Measurements from ENCODE around the gene POLR1G. TPM values are rescaled to one million over a fixed set of nuclear protein-coding genes. Genes with fewer than 3 reads are reported as not detected.

The POLR1G gene
- total and polyA plus RNA-seq, 9 of the 15 experiments (the other 6 are each of a cell fraction or from before 2014, with no cell fraction given) = 3.0 to 50.1 (median 27.4) TPM

DNA sequence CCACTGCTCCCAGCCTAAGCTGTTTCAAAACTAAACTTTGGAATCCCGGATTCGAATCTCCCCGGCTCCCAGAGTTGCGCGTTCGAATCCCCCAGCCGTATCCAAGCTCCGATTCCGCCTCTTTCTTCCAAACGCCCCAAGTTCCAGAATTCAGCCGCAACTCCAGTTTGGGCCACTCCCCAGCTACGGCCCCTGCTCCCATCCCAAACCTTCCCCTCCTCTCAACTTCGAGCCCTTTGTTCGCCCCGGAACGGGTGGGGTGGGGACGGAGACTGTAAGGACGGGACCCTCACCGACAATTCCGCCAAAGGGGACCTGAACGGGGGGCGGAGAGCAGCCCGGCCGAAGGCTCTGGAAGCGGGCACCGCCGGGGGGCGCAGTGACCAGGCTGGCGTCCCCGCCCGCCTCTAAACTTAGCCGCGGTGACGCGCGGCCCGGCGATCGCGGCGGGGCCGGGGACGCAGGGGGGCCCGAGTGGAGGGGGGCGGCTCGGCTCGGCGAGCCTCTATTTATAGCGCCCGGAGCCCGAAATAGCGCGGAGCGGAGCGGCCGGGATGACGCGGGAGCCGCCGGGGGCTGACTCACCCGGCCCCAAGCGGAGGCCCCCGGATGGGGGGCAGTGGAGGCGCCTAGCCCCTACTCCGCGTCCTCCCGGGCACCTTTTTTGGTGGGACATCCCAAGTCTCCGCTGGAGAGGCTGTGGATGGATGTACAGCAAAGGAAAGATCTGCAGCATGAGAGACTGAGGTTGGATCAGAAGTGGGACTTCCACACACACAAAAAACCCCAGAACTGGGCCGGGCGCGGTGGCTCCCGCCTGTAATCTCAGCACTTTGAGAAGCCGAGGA, 22.2 kb downstream of the POLR1G start (continued):
- TF ChIP-seq TOE1 (IDR thresholded peaks at IDR 0.05; ENCODE audit: borderline replicate concordance) = peak; percentile 58; the same call in 1 of the 2 replicates
- no peak for TF ChIP-seq TOE1 (CRISPR knock-in tag; IDR thresholded peaks at IDR 0.05; ENCODE audit: borderline replicate concordance, low read depth)
- no peak for TF ChIP-seq ATF1 (CRISPR knock-in tag; IDR thresholded peaks at IDR 0.05)
- TF ChIP-seq ATF1 (tag; IDR thresholded peaks at IDR 0.05) = peak; percentile 73
- peak; percentile 81 for TF ChIP-seq POLR2G (IDR thresholded peaks at IDR 0.05; ENCODE audit: low read depth, low read length)
- no peak for TF ChIP-seq NFE2 (IDR thresholded peaks at IDR 0.05; ENCODE audit: low read depth)
- no peak for TF ChIP-seq NCOR1 (IDR thresholded peaks at IDR 0.05)
- no peak for TF ChIP-seq GTF2E2 (tag; IDR thresholded peaks at IDR 0.05)
- TF ChIP-seq POLR2H (tag; IDR thresholded peaks at IDR 0.05; ENCODE audit: low read depth) = no peak
- peak; percentile 77 for TF ChIP-seq RBFOX2 (IDR thresholded peaks at IDR 0.05; ENCODE audit: low read depth, low read length)
- TF ChIP-seq CHD1 (IDR thresholded peaks at IDR 0.05; ENCODE audit: low read length) = peak; percentile 65
- TF ChIP-seq CGGBP1 (CRISPR knock-in tag; IDR thresholded peaks at IDR 0.05) = no peak
- 0 out of 2 replicates have a peak, but pooled peaks have one; percentile 53 for TF ChIP-seq MYNN (IDR thresholded peaks at IDR 0.05)
- TF ChIP-seq MYNN (CRISPR knock-in tag; IDR thresholded peaks at IDR 0.05) = no peak; the same call in 1 of the 2 replicates
- no peak for TF ChIP-seq ZNF184 (CRISPR knock-in tag; IDR thresholded peaks at IDR 0.05)
- TF ChIP-seq TEAD2 (tag; IDR thresholded peaks at IDR 0.05) = no peak
- no peak for TF ChIP-seq TAL1 (IDR thresholded peaks at IDR 0.05)
- no peak for TF ChIP-seq BACH1 (tag; IDR thresholded peaks at IDR 0.05)
- TF ChIP-seq XRCC4 (IDR thresholded peaks at IDR 0.05; ENCODE audit: extremely low read depth, insufficient read depth, insufficient read length) = no peak
- TF ChIP-seq ATF3 (IDR thresholded peaks at IDR 0.05) = peak; percentile 81
- peak; percentile 71; the same call in 1 of the 2 replicates for TF ChIP-seq ATF3 (CRISPR knock-in tag; conservative IDR thresholded peaks at IDR 0.05)
- peak; percentile 32; the same call in 1 of the 2 replicates for TF ChIP-seq CREB1 (IDR thresholded peaks at IDR 0.05)
- peak; percentile 55; the same call in 1 of the 2 replicates for TF ChIP-seq CREB1 (CRISPR knock-in tag; IDR thresholded peaks at IDR 0.05)
- TF ChIP-seq SP2 (IDR thresholded peaks at IDR 0.05; ENCODE audit: extremely low read depth, low read depth, low read length, poor library complexity, severe bottlenecking) = no peak
- TF ChIP-seq PHB (CRISPR knock-in tag; IDR thresholded peaks at IDR 0.05) = no peak
- TF ChIP-seq ZNF77 (CRISPR knock-in tag; IDR thresholded peaks at IDR 0.05) = no peak
- TF ChIP-seq, protein P1, sequence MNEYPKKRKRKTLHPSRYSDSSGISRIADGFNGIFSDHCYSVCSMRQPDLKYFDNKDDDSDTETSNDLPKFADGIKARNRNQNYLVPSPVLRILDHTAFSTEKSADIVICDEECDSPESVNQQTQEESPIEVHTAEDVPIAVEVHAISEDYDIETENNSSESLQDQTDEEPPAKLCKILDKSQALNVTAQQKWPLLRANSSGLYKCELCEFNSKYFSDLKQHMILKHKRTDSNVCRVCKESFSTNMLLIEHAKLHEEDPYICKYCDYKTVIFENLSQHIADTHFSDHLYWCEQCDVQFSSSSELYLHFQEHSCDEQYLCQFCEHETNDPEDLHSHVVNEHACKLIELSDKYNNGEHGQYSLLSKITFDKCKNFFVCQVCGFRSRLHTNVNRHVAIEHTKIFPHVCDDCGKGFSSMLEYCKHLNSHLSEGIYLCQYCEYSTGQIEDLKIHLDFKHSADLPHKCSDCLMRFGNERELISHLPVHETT (CRISPR knock-in tag; conservative IDR thresholded peaks at IDR 0.05 in 1 of 2, IDR thresholded peaks at IDR 0.05 in 1 of 2) = no peak

All from K562 (cell line).